RWPE2 (cell line): ENCODE measurements around the gene SELENOF.

Source experiments
- ATAC-seq: fragments of 200-7000 bp; cut with Tn5 transposase; 3 replicates; pipeline ENCODE4 v1.9.1; 2021; ENCODE audit warnings: low read depth
- DNase-seq: peaks from one replicate; pipeline ENCODE4 v3.0.0-alpha.2; 2020; ENCODE audit warnings: low spot score
- H3K27ac ChIP-seq: fragments of 450-650 bp; 2 replicates; pipeline ENCODE4 v1.5.1; 2017; ENCODE audit warnings: mild to moderate bottlenecking; ENCODE audit not compliant: poor library complexity, severe bottlenecking
- H3K27me3 ChIP-seq: fragments of 250-450 bp; sonication (Bioruptor Pico); 2 replicates; pipeline ENCODE4 v1.5.1; 2021; ENCODE audit warnings: mild to moderate bottlenecking, moderate library complexity; ENCODE audit not compliant: insufficient read depth, poor library complexity, severe bottlenecking
- H3K36me3 ChIP-seq: fragments of 250-450 bp; sonication (Bioruptor Pico); 2 replicates; pipeline ENCODE4 v1.5.1; 2020; ENCODE audit warnings: low read depth, mild to moderate bottlenecking, moderate library complexity
- H3K4me1 ChIP-seq: fragments of 250-450 bp; sonication (Bioruptor Pico); 2 replicates; pipeline ENCODE4 v1.5.1; 2021; ENCODE audit warnings: mild to moderate bottlenecking, moderate library complexity; ENCODE audit not compliant: insufficient read depth, poor library complexity, severe bottlenecking
- H3K4me3 ChIP-seq: fragments of 250-450 bp; sonication (Bioruptor Pico); 2 replicates; pipeline ENCODE4 v1.5.1; 2021; ENCODE audit warnings: mild to moderate bottlenecking, moderate library complexity; ENCODE audit not compliant: severe bottlenecking
- H3K9me3 ChIP-seq: fragments of 250-450 bp; sonication (Bioruptor Pico); 2 replicates; pipeline ENCODE4 v1.5.1; 2021; ENCODE audit warnings: mild to moderate bottlenecking, moderate library complexity; ENCODE audit not compliant: severe bottlenecking
- CTCF ChIP-seq: fragments of 450-650 bp; IDR thresholded peaks from one replicate; pipeline ENCODE4 v1.5.1; 2017; ENCODE audit warnings: mild to moderate bottlenecking, moderate library complexity; ENCODE audit not compliant: poor library complexity, severe bottlenecking

The SELENOF gene

GRCh38 chr1:86854352-86854751 is 59.6 kb downstream of the SELENOF start:
- DNase-seq (no peak), ATAC-seq (no peak)
- H3K4me1 ChIP-seq = no peaks in the 10 kb centered on the region
- no peaks in the 10 kb centered on the region for H3K27me3 ChIP-seq
- H3K27ac ChIP-seq = no peak overlapping the region
- H3K4me3 ChIP-seq = no peak overlapping the region
- no peak for TF ChIP-seq CTCF
- no peaks in the 10 kb centered on the region for H3K36me3 ChIP-seq
- H3K9me3 ChIP-seq = no peaks in the 10 kb centered on the region

- ATAC-seq (no peak), DNase-seq (no peak)
- Histone ChIP-seq H3K36me3 (no peaks in the 10 kb centered on the region), H3K9me3 (no peaks in the 10 kb centered on the region), H3K27me3 (no peaks in the 10 kb centered on the region), H3K4me3 (no peak overlapping the region), H3K4me1 (no peaks in the 10 kb centered on the region), H3K27ac (no peak overlapping the region)
- no peak for TF ChIP-seq CTCF
Measured at GRCh38 chr1:86852782-86853408, 61.0 kb downstream of the SELENOF start.

GRCh38 chr1:86852289-86852688 is 61.6 kb downstream of the SELENOF start:
- Histone ChIP-seq H3K27ac (no peak overlapping the region), H3K27me3 (no peaks in the 10 kb centered on the region), H3K4me3 (no peak overlapping the region), H3K36me3 (no peaks in the 10 kb centered on the region), H3K4me1 (no peaks in the 10 kb centered on the region), H3K9me3 (no peaks in the 10 kb centered on the region)
- no peak for TF ChIP-seq CTCF
- DNase-seq (no peak), ATAC-seq (no peak)

GRCh38 chr1:86849756-86850155 is 64.2 kb downstream of the SELENOF start:
- Histone ChIP-seq H3K4me1 (peaks cover 15% of the 10 kb centered on the region), H3K4me3 (no peak overlapping the region), H3K9me3 (no peaks in the 10 kb centered on the region), H3K27me3 (no peaks in the 10 kb centered on the region), H3K36me3 (no peaks in the 10 kb centered on the region), H3K27ac (no peak overlapping the region)
- TF ChIP-seq CTCF = no peak
- no peak for ATAC-seq
- no peak for DNase-seq

GRCh38 chr1:86848654-86849053 is 65.3 kb downstream of the SELENOF start:
- Histone ChIP-seq H3K4me3 (no peak overlapping the region), H3K27ac (no peak overlapping the region), H3K36me3 (no peaks in the 10 kb centered on the region), H3K4me1 (peaks cover 15% of the 10 kb centered on the region), H3K27me3 (no peaks in the 10 kb centered on the region), H3K9me3 (no peaks in the 10 kb centered on the region)
- ATAC-seq (no peak), DNase-seq (no peak)
- no peak for TF ChIP-seq CTCF
